BLaER1 treated with 17β-estradiol and CSF1 and Interleukin-3, amounts not matched to agents 10 nM and 100 nM (cell line): ENCODE results near the gene MRI1.

Source experiments
- H3K27ac ChIP-seq, 11 experiments: shearing (Covaris generic); formaldehyde crosslinking; 2 replicates each; pipeline ENCODE4 v1.8.1; 2022
- H3K27me3 ChIP-seq, 11 experiments: shearing (Covaris generic); formaldehyde crosslinking; 2 replicates each; pipeline ENCODE4 v1.8.1; 2022
- H3K36me3 ChIP-seq, 11 experiments: shearing (Covaris generic); formaldehyde crosslinking; 2 replicates each; pipeline ENCODE4 v1.8.1; 2022
- H3K4me1 ChIP-seq, 10 experiments: shearing (Covaris generic); formaldehyde crosslinking; 2 replicates each; pipeline ENCODE4 v1.8.1; 2022
- H3K4me2 ChIP-seq, 11 experiments: shearing (Covaris generic); formaldehyde crosslinking; 2 replicates each; pipeline ENCODE4 v1.8.1; 2022
- H3K4me3 ChIP-seq, 10 experiments: shearing (Covaris generic); formaldehyde crosslinking; 2 replicates each; pipeline ENCODE4 v1.8.1; 2022
- H3K9ac ChIP-seq, 11 experiments: shearing (Covaris generic); formaldehyde crosslinking; 2 replicates each; pipeline ENCODE4 v1.8.1; 2022
- H3K9me3 ChIP-seq, 11 experiments: shearing (Covaris generic); formaldehyde crosslinking; replicated peaks in 1 of 11; 2 replicates each; pipeline ENCODE4 v1.8.1; 2022
- H4K20me1 ChIP-seq, 11 experiments: shearing (Covaris generic); formaldehyde crosslinking; 2 replicates each; pipeline ENCODE4 v1.8.1; 2022
- Cebpa-rat ChIP-seq, 11 experiments: shearing (Covaris generic); IDR thresholded peaks; 2 replicates each; pipeline ENCODE4 v1.8.1; 2022

The MRI1 gene

GRCh38 chr19:13804830-13805683 is 40.7 kb downstream of the MRI1 start:
- Histone ChIP-seq H3K27me3 (no peaks in the 10 kb centered on the region), H3K27ac (no peak overlapping the region), H3K9ac (no peak overlapping the region), H3K4me2 (no peak overlapping the region), H3K36me3 (peaks cover 53 to 90% (median 69%) of the 10 kb centered on the region in 11 experiments), H3K9me3 (no peaks in the 10 kb centered on the region), H3K4me3 (no peak overlapping the region), H3K4me1 (no peaks in the 10 kb centered on the region), H4K20me1 (peaks cover 0 to 6% (median 0%) of the 10 kb centered on the region in 11 experiments; a peak in 2 of 22 replicates)
- TF ChIP-seq Cebpa-rat (IDR thresholded peaks at IDR 0.05) = no peak

DNA sequence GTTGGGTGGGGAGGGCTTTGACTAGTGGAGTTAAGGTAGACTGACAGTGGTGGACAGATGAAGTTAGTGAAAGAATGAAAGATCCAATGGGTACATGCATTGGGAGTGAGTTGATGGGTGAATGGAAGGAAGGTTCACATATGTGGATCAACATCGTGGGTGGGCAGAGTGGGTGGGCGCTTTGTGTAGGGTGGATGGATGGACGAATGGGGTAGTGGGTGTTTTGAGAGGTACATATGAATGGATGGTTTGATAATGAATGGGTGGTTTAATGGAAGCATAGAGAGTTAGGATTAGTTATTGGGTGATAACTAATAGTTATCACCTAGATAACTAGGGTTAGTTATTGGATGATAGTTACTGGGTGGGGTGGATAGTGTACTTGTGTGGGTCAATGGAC is 42.4 kb downstream of the MRI1 start:
- Histone ChIP-seq H3K36me3 (peaks cover 66 to 94% (median 77%) of the 10 kb centered on the region in 11 experiments), H3K4me2 (no peak overlapping the region), H3K27ac (no peak overlapping the region), H4K20me1 (peaks cover 0 to 6% (median 0%) of the 10 kb centered on the region in 11 experiments; a peak in 2 of 22 replicates), H3K4me3 (no peak overlapping the region), H3K9ac (no peak overlapping the region), H3K27me3 (no peaks in the 10 kb centered on the region), H3K9me3 (no peaks in the 10 kb centered on the region), H3K4me1 (no peaks in the 10 kb centered on the region)
- no peak for TF ChIP-seq Cebpa-rat (IDR thresholded peaks at IDR 0.05)

DNA sequence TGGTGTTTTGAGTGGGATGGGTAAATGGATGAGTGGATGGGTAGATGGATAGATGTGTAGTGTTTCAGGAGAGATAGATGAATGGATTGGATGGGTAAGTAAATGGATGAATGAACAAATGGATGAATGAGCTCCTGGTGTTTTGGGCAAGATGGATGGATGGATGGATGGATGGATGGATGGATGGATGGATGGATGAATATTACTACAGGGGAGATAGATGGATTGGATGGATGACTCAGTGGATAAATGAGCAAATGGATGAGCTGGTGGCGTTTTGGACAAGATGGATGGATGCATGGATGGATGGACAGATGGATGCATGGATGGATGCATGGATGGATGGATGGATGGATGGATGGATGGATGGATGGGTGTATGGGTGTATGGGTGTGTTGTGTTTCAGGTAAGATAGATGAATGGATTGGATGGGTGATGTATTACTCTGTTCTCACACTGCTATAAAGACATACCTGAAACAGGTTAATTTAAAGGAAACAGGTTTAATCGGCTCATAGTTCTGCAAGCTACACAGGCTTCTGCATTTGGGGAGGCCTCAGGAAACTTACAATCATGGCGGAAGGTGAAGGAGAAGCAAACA is 43.2 kb downstream of the MRI1 start:
- Histone ChIP-seq H3K27me3 (no peaks in the 10 kb centered on the region), H3K36me3 (peaks cover 69 to 96% (median 78%) of the 10 kb centered on the region in 11 experiments), H3K4me3 (no peak overlapping the region), H4K20me1 (peaks cover 0 to 6% (median 0%) of the 10 kb centered on the region in 11 experiments; a peak in 2 of 22 replicates), H3K9ac (no peak overlapping the region), H3K4me2 (no peak overlapping the region), H3K27ac (no peak overlapping the region), H3K4me1 (no peaks in the 10 kb centered on the region), H3K9me3 (no peaks in the 10 kb centered on the region)
- no peak for TF ChIP-seq Cebpa-rat (IDR thresholded peaks at IDR 0.05)

DNA sequence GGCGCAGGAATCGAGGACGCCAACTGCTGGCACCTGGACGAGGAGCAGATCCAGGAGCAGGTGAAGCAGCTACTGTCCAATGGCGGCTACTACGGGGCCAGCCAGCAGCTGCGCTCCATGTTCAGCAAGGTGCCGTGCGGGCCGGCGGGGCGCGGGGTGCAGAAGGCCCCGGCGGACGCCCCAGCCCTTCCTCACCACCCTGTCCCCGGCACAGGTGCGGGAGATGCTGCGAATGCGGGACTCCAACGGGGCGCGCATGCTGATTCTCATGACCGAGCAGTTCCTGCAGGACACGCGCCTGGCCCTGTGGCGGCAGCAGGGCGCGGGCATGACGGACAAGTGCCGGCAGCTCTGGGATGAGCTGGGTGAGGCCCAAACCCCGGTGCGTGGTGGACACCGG is 44.5 kb downstream of the MRI1 start:
- peaks cover 73 to 100% (median 83%) of the 10 kb centered on the region in 11 experiments for H3K36me3 ChIP-seq
- H3K9ac ChIP-seq = no peak overlapping the region
- no peak overlapping the region for H3K4me2 ChIP-seq
- H3K27ac ChIP-seq = no peak overlapping the region
- peaks cover 0 to 6% (median 0%) of the 10 kb centered on the region in 11 experiments; a peak in 2 of 22 replicates for H4K20me1 ChIP-seq
- no peak for TF ChIP-seq Cebpa-rat (IDR thresholded peaks at IDR 0.05)
- no peak overlapping the region for H3K4me3 ChIP-seq
- no peaks in the 10 kb centered on the region for H3K27me3 ChIP-seq
- 0 out of 22 replicates have a peak, but pooled peaks cover 0 to 5% (median 0%) of the 10 kb centered on the region in 11 experiments for H3K9me3 ChIP-seq
- H3K4me1 ChIP-seq = peaks cover 0 to 1% (median 0%) of the 10 kb centered on the region in 10 experiments; a peak in 1 of 20 replicates

DNA sequence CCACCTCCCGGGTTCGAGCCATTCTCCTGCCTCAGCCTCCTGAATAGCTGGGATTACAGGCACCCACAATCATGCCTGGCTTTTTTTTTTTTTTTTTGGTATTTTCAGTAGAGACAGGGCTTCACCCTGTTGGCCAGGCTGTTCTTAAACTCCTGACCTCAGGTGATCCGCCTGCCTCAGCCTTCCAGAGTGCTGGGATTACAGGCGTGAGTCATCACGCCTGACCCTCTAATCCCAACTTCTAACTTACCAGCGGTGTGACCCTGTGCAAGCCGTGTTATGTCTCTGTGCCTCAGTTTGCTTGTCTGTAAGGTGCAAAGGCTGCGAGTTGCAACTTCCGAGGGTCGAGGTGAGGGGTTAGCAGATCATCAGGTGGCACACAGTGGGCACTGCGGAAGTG is 48.2 kb downstream of the MRI1 start:
- no peak overlapping the region for H3K4me3 ChIP-seq
- peaks cover 0 to 25% (median 13%) of the 10 kb centered on the region in 10 experiments; a peak in 16 of 20 replicates for H3K4me1 ChIP-seq
- no peak for TF ChIP-seq Cebpa-rat (IDR thresholded peaks at IDR 0.05)
- H3K9ac ChIP-seq = no peak overlapping the region
- peaks cover 0 to 6% (median 0%) of the 10 kb centered on the region in 11 experiments; a peak in 2 of 22 replicates for H4K20me1 ChIP-seq
- no peak overlapping the region for H3K4me2 ChIP-seq
- no peak overlapping the region for H3K27ac ChIP-seq
- H3K9me3 ChIP-seq = 0 out of 22 replicates have a peak, but pooled peaks cover 0 to 5% (median 0%) of the 10 kb centered on the region in 11 experiments
- peaks cover 68 to 100% (median 86%) of the 10 kb centered on the region in 11 experiments for H3K36me3 ChIP-seq
- no peaks in the 10 kb centered on the region for H3K27me3 ChIP-seq

DNA sequence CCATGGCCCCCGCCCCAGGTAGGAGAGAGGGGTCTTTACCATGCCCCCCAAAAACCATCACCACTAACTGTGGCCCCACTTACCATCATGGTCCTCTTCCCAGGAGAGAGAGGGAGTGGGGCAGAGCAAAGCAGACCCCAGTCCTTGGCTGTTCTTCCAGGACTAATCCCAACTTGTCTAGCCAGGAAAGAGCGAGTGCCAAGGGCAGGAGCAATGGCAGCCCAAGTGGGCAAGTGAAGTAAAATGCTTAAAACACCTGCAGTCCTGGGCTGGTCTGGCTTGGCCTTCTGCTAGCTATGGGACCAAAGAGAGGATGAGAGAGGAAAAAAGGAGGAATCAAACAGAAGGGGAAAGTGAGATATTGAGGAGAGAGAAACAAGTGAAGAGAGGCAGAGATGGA is 48.8 kb downstream of the MRI1 start:
- H4K20me1 ChIP-seq = peaks cover 0 to 6% (median 0%) of the 10 kb centered on the region in 11 experiments; a peak in 2 of 22 replicates
- H3K4me2 ChIP-seq = no peak overlapping the region
- H3K4me1 ChIP-seq = peaks cover 0 to 28% (median 15%) of the 10 kb centered on the region in 10 experiments; a peak in 16 of 20 replicates
- TF ChIP-seq Cebpa-rat (IDR thresholded peaks at IDR 0.05) = no peak
- no peaks in the 10 kb centered on the region for H3K27me3 ChIP-seq
- no peak overlapping the region for H3K27ac ChIP-seq
- H3K36me3 ChIP-seq = peaks cover 62 to 98% (median 82%) of the 10 kb centered on the region in 11 experiments
- no peak overlapping the region for H3K4me3 ChIP-seq
- H3K9me3 ChIP-seq = 0 out of 22 replicates have a peak, but pooled peaks cover 0 to 5% (median 0%) of the 10 kb centered on the region in 11 experiments
- H3K9ac ChIP-seq = no peak overlapping the region

GRCh38 chr19:13814550-13814949 is 50.2 kb downstream of the MRI1 start:
- TF ChIP-seq Cebpa-rat (IDR thresholded peaks at IDR 0.05) = no peak
- Histone ChIP-seq H3K9ac (no peak overlapping the region), H3K9me3 (0 out of 22 replicates have a peak, but pooled peaks cover 0 to 5% (median 0%) of the 10 kb centered on the region in 11 experiments), H3K27me3 (no peaks in the 10 kb centered on the region), H3K4me1 (peaks cover 0 to 28% (median 15%) of the 10 kb centered on the region in 10 experiments; a peak in 16 of 20 replicates), H3K36me3 (peaks cover 50 to 92% (median 72%) of the 10 kb centered on the region in 11 experiments), H4K20me1 (no peaks in the 10 kb centered on the region; a peak in 1 of 22 replicates), H3K4me3 (no peak overlapping the region), H3K4me2 (no peak overlapping the region), H3K27ac (no peak overlapping the region)

DNA sequence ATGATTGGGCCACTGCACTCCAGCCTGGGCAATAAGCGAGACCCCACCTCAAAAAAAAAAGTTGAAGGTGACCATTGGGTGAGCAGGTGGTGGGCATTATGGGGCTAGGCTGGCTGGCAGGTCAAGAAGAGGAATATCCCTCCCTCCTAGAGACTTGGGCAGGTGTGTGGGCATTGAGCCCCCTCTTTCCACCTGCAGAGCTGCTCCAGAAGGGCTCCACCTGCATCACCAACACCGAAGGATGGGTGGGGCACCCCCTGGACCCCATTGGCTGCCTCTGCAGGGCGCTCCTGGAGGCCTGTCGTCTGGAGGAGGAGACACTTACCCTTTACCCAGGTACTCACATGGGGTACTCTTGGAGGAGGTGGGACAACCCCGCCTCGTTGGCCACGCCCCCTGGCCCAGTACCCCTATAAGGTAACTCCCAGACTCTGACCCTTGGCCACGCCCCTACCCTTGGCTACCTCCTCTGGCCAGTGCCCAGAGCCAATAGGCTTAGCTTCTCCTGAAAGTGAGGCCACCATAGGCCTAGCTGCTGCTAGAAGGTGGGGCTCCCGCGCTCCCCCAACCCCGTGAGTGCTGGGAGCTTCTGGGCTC is 52.8 kb downstream of the MRI1 start:
- Histone ChIP-seq H3K9me3 (0 out of 22 replicates have a peak, but pooled peaks cover 0 to 5% (median 0%) of the 10 kb centered on the region in 11 experiments), H3K4me2 (peak overlapping the region; percentile 19 to 63 (median 45); a peak in 18 of 22 replicates), H3K36me3 (peaks cover 51 to 87% (median 61%) of the 10 kb centered on the region in 11 experiments), H3K4me3 (no peak overlapping the region), H3K4me1 (peaks cover under 1 to 30% (median 18%) of the 10 kb centered on the region in 10 experiments; a peak in 17 of 20 replicates), H4K20me1 (peaks cover 0 to 3% (median 0%) of the 10 kb centered on the region in 11 experiments; a peak in 1 of 22 replicates), H3K27me3 (no peaks in the 10 kb centered on the region), H3K9ac (peak overlapping the region in 2 of 11 experiments; percentile 23 to 33; a peak in 3 of 22 replicates), H3K27ac (no peak overlapping the region)
- TF ChIP-seq Cebpa-rat (IDR thresholded peaks at IDR 0.05) = no peak
